Umbilical cord (tissue), 2 donors: ENCODE measurements around the gene CAPRIN2. TPM values are rescaled to one million over a fixed set of nuclear protein-coding genes. Genes with fewer than 3 reads are reported as not detected.

ENCODE experiments used
- DNase-seq: peaks from one replicate; pipeline ENCODE4 v3.0.0-alpha.2; 2015; ENCODE audit warnings: low spot score
- total RNA-seq: library from RNA; depleted of rRNA; stranded (reverse); fragments of >200 nt; gene quantifications from one replicate; pipeline ENCODE4 v1.2.3, GENCODE V29; 2014; ENCODE audit warnings: low replicate concordance; ENCODE audit not compliant: insufficient read depth

Gene CAPRIN2
- total RNA-seq, 1 donor from 2014 or later, result 38.3 TPM

DNA sequence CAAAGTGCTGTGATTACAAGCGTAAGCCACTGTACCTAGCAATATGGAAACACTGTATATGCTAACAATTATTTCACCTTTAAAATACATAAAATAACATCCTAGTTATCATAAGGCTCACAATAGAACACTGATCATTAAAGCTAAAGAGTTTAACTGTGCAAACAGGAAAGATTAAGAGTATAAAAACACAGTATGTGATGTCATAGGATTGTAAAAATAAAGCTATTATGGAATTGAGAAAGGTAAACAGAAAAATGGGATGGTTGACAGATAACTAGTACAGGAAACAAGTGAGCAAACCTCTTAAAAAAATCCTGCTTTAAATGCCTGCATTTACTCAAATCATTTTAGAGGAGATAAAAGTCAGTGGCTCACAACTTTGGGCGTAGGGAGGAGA is 48.3 kb downstream of the CAPRIN2 start:
- DNase-seq, result no peak

GRCh38 chr12:30701056-30701455 is 53.7 kb downstream of the CAPRIN2 start:
- no peak for DNase-seq

GRCh38 chr12:30700216-30700900 is 54.4 kb downstream of the CAPRIN2 start:
- no peak for DNase-seq

DNA sequence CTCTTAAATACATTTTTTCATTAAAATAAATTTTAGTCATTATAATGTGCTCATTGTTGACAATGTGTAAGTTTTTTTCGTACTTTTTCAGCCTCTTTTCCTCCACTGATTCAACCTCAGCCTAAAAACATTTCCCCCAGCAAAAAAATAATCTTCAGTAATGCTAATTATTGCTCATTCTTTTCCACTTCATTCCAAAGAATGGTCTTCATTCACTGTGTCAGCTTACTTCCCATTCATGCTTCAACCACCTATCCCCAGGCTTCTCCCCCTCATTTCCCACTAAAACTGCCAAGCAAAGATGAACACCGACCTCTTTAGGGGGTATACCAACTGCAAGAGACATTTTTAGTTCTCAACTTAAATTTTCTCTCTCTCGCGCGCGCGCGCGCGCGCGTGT is 56.4 kb downstream of the CAPRIN2 start:
- DNase-seq, result no peak

DNA sequence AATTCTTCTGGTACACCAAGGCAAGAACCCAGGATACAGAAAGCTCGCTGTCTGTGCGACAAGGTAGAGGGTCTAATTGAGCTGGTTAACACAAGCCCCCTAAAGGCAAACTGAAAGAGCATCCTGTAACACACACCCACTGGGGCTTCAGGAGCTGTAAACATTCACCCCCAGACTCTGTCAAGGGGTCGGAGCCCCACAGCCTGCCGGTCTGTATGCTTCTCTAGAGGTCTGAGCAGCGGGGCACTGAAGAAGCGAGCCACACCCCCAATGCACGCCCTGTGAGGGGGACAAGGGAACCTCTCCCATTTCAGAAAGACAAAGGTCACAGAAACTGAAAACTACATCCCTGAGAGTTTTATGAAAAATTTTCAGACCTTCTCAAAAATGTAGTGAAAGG is 57.8 kb downstream of the CAPRIN2 start:
- no peak for DNase-seq

DNA sequence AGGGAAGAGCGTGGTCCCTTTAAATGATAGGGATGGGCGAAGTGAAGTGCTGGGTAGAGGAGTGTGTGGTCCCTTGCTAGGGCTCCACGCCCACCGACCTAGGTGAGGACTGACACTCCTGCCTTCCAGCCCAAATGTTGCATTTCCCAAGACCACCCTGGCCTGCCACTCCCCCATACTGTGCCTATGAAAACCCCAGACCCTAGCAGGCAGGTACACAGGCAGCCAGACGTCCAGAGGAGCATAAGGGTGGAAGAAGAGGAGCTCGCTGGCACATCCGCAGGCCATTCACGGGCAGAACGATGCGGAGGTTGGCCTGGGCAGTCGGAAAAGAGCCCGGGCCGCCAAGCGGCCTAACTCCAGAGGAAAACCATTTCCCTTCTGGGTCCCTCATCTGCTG is 58.3 kb downstream of the CAPRIN2 start:
- no peak for DNase-seq

DNA sequence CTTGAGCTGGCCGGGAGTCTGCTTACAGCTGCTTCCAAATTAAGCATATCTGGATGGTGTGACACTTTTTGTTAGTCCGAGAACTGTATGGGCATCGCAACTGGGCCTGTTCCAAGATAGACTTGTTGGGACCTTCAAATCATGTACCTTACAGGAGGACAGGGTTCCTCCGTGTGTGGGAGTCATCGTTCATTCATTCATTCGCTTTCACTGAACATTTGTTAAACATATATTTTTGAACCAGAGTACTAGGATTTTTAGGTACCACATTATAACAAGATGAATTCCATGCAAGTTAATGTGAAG is 58.7 kb downstream of the CAPRIN2 start:
- DNase-seq, result no peak

DNA sequence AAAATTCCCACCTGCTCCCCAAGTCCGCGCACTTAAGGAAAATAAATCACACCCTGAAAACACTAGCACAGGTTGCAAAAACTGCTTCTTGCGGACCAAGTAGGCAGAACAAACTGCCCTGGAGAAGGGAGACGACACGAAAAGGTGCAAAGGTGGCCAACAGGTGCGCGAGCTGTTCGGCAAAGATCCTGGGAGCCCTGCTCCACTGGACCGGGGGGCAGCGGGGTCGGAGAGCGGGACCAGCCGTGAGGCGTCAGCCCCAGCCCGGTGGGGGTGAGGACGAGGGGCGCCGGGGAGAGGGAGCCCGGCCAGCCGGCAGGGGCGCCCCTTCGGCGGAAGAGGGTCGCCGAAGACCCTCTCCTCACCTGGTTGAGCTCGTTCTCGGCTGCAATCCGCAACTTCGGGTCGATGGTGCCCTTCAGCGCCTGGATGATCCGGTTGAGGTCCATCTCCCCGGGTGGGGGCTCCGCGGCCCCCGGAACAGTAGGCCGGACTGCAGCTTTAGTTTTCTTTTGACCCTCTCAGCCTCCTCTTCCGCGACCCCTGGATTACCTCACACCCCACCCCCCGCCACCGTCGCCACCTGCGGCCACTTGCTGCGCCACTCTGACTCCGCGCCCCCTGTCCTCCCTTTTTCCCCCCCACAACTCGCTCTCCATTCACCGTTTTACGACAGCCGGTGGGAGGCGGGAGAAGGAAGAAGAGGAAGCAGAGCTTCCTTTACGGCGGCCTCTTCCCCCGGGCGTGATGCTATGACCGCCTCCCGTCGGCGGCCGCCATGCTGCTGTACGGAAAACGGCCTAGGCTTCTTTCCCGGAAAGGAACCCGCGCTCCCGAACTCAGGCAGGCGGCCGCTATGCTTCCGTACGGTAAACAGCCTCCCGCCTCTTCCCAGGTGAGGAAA is 59.3 kb downstream of the CAPRIN2 start, which contains the start of gene IPO8:
TSS of gene IPO8 (minus strand) at position 671 of the 904 bp plus-strand sequence. CDS start at position 449, 222 bp downstream.
- DNase-seq, result peak; percentile 97

- DNase-seq, result peak; percentile 53
Measured at GRCh38 chr12:30694412-30695198, 60.1 kb downstream of the CAPRIN2 start.

GRCh38 chr12:30692470-30692869 is 62.3 kb downstream of the CAPRIN2 start:
- peak; percentile 6 for DNase-seq

GRCh38 chr12:30691122-30691879 is 63.5 kb downstream of the CAPRIN2 start:
- peak; percentile 6 for DNase-seq

- no peak for DNase-seq
Measured at GRCh38 chr12:30687265-30687986, 67.3 kb downstream of the CAPRIN2 start.

DNA sequence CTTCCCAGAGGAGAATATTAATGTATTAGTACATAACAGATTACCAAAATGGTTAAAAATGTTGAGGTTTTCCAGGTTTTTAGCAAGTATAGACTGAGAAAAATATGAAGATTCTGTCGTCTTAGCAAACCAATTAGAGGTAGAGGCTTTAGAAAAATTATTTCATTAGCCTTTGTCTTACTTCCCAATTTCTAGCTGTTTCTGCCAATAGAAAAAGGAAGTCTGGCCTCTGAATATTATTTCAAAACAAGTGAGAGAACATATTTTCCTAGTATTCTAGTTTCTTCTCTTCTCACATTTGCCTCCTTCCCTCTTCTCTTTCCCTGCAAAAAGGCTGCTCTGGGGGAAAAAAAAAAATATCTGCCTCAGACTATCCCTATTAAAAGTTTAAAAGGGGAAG is 75.5 kb downstream of the CAPRIN2 start:
- DNase-seq, result no peak

DNA sequence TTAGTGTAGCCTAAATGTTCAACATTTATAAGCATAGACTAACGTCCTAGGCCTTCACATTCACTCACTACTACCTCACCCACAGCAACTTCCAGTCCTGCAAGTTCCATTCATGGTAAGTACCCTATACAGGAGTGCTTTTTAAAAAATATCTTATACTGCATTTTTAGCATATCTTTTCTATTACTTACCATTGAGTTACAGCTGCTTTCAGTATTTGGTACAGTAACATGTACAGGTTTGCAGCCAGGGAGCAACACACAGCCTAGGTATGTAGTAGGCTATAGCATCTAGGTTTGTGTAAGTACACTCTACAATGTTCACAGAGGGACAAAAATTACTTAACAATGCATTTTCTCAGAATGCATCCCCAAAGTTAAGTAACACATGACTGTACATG is 76.5 kb downstream of the CAPRIN2 start:
- no peak for DNase-seq

GRCh38 chr12:30661210-30661609 is 93.5 kb downstream of the CAPRIN2 start:
- DNase-seq, result no peak

Other genes starting within 250 kb of the CAPRIN2 start
- 38.8 TPM for gene IPO8, start 59.1 kb downstream of the CAPRIN2 start, total RNA-seq
- 1.7 TPM for gene TSPAN11, start 171.8 kb upstream of the CAPRIN2 start, total RNA-seq